Esophagus squamous epithelium (tissue), 5 donors: ENCODE results near the gene ALDH8A1. TPM values are rescaled to one million over a fixed set of nuclear protein-coding genes. Genes with fewer than 3 reads are reported as not detected.

ENCODE experiments used
- DNase-seq: peaks from one replicate; lab custom pipeline; 2025; lab: John Stamatoyannopoulos, UW
- H3K27ac ChIP-seq, 4 donors: fragments of 200-600 bp; sonication (generic); one replicate each; pipeline ENCODE4 v1.5.1; 2016 to 2019; ENCODE audit warnings: mild to moderate bottlenecking in 1 of 4
- H3K27me3 ChIP-seq, 4 donors: fragments of 200-600 bp; sonication (generic); 1 replicate in 3 of 4; 2 replicates in 1 of 4; pipeline versions ENCODE4 v1.5.1 to v1.6.0; 2017 to 2021; ENCODE audit warnings: antibody characterized with exemption in 1 of 4
- H3K36me3 ChIP-seq, 3 donors: fragments of 200-600 bp; sonication (generic); one replicate each; pipeline ENCODE4 v1.5.1; 2016 to 2019
- H3K4me1 ChIP-seq, 3 donors: fragments of 200-600 bp; sonication (generic); one replicate each; pipeline ENCODE4 v1.5.1; 2017 to 2019
- H3K4me3 ChIP-seq, 4 donors: fragments of 200-600 bp; sonication (generic); 1 replicate in 3 of 4; 2 replicates in 1 of 4; pipeline ENCODE4 v1.5.1; 2016 to 2019; ENCODE audit warnings: mild to moderate bottlenecking in 2 of 4, moderate library complexity in 1 of 4
- H3K9me3 ChIP-seq, 3 donors: fragments of 200-600 bp; sonication (generic); one replicate each; pipeline ENCODE4 v1.5.1; 2016 to 2019
- CTCF ChIP-seq, 6 experiments: fragments of 450-650 bp in 4 of 6; fragments of 200-600 bp in 2 of 6; sonication (generic) in 2 of 6; IDR thresholded peaks; one replicate each; pipeline ENCODE4 v1.5.1; 2016 to 2019; ENCODE audit warnings: antibody characterized with exemption in 6 of 6, mild to moderate bottlenecking in 4 of 6, moderate library complexity in 4 of 6
- POLR2A ChIP-seq, 4 donors: fragments of 450-650 bp; IDR thresholded peaks; one replicate each; pipeline ENCODE4 v1.6.1; 2017; ENCODE audit warnings: antibody characterized with exemption in 4 of 4, mild to moderate bottlenecking in 4 of 4, moderate library complexity in 3 of 4
- WGBS, 2 donors: methylation state at CpG; one replicate each; pipeline ENCODE4 v1.1.5; 2018; 5-methylcytosine and 5-hydroxymethylcytosine counted together
- intact Hi-C: fragments of 100-400 bp; cut with DNase I; formaldehyde crosslinking; loops from one replicate; pipeline ENCODE4 v1.15.0; 2022
- total RNA-seq, 4 donors: library from RNA; depleted of rRNA; stranded (reverse); fragments of >200 nt; gene quantifications; one replicate each; pipeline ENCODE4 v1.1.0, GENCODE V29; 2016
- donor health status: DM: yes; HTN: yes; CAD: no.

ALDH8A1 gene
- total RNA-seq, 4 donors from 2014 or later: 0.13 to 0.76 (median 0.62) TPM; not detected in 1

DNA sequence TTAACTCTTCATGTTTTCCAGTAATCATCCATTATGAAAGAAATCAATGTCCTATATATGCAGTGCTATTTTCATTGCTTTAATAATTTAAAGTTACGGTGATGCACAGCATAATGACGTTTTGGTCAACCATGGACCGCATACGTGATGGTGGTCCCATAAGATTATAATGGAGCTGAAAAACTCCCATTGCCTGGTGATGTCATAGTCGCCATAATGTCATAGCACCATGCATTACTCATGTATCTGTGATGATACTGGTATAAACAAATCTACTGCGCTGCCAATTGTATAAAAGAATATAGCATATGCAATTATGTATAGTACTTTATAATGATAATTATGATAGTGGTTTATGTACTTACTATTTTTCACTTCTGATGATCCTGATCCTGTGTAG is 42.3 kb upstream of the ALDH8A1 start:
- Histone ChIP-seq H3K9me3 (no peaks in the 10 kb centered on the region), H3K4me1 (no peaks in the 10 kb centered on the region), H3K4me3 (no peak overlapping the region), H3K27ac (no peak overlapping the region), H3K36me3 (peaks cover 4 to 85% (median 4%) of the 10 kb centered on the region in 3 donors), H3K27me3 (no peaks in the 10 kb centered on the region)
- DNase-seq: no peak
- intact Hi-C loops: no loop called here
- WGBS, 2 donors: 93 to 96% methylated on average over 6 of the region's 6 CpGs
- TF ChIP-seq CTCF (IDR thresholded peaks at IDR 0.05) (no peak), POLR2A (IDR thresholded peaks at IDR 0.05) (no peak)

- 89 to 90% methylated on average over 3 of the region's 3 CpGs for WGBS, 2 donors
- DNase-seq: no peak
- no peaks in the 10 kb centered on the region for H3K4me1 ChIP-seq
- TF ChIP-seq POLR2A (IDR thresholded peaks at IDR 0.05) (no peak), CTCF (IDR thresholded peaks at IDR 0.05) (no peak)
- H3K36me3 ChIP-seq: peaks cover 4 to 79% (median 4%) of the 10 kb centered on the region in 3 donors
- H3K27ac ChIP-seq: no peak overlapping the region
- intact Hi-C loops: no loop called here
- no peaks in the 10 kb centered on the region for H3K9me3 ChIP-seq
- no peaks in the 10 kb centered on the region for H3K27me3 ChIP-seq
- no peak overlapping the region for H3K4me3 ChIP-seq
Measured at GRCh38 chr6:134990262-134990661, 40.4 kb upstream of the ALDH8A1 start.

DNA sequence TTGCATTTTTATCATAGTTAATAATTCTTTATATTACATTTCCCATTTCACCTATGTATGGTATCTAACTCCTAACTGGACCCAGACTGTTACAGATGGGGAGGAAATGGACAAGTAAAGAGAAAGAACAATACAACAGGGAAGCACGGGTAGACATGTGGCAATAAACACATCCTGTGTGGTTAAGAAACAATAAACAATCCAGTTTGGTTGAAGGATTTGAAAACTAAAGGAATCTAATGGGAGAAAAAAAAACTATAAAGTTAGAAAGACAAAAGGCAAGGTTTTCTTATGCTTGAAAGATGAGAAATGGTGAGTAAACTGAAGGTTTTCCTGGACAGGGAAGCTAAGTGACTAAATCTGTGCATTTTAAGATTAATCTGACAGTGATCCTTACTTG is 34.9 kb upstream of the ALDH8A1 start:
- Histone ChIP-seq H3K27ac (no peak overlapping the region), H3K9me3 (no peaks in the 10 kb centered on the region), H3K4me1 (no peaks in the 10 kb centered on the region), H3K27me3 (no peaks in the 10 kb centered on the region), H3K4me3 (no peak overlapping the region), H3K36me3 (peaks cover 0 to 72% (median 8%) of the 10 kb centered on the region in 3 donors)
- no peak for DNase-seq
- TF ChIP-seq POLR2A (IDR thresholded peaks at IDR 0.05) (no peak), CTCF (IDR thresholded peaks at IDR 0.05) (no peak)
- intact Hi-C loops: no loop called here
- WGBS, 2 donors: 14 to 24% methylated on average over 1 of the region's 1 CpG

DNA sequence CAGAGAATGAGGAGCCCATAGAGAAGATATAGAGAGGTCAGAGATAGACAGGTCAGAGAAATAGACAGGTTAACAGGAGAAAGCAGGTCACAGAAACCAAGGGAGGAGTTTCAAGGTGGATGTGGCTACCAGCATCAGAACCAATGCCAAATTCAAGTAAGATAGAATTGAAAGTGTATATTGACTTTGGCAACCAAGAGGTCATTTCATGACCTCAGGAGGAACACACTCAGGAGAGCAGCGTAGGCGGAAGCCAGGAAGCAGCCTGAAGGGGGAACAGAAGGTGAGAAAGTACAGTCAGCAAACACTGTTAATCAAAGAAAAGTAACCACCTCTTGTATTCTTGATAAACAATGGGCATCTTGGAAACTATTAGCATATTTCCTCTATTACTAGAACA is 33.9 kb upstream of the ALDH8A1 start:
- H3K27me3 ChIP-seq: no peaks in the 10 kb centered on the region
- peaks cover 0 to 72% (median 7%) of the 10 kb centered on the region in 3 donors for H3K36me3 ChIP-seq
- TF ChIP-seq POLR2A (IDR thresholded peaks at IDR 0.05): no peak
- TF ChIP-seq CTCF (IDR thresholded peaks at IDR 0.05): no peak
- WGBS, 2 donors: 82 to 83% methylated on average over 2 of the region's 2 CpGs
- DNase-seq: no peak
- H3K27ac ChIP-seq: no peak overlapping the region
- no peak overlapping the region for H3K4me3 ChIP-seq
- H3K4me1 ChIP-seq: no peaks in the 10 kb centered on the region
- H3K9me3 ChIP-seq: no peaks in the 10 kb centered on the region
- intact Hi-C loops: no loop called here

DNA sequence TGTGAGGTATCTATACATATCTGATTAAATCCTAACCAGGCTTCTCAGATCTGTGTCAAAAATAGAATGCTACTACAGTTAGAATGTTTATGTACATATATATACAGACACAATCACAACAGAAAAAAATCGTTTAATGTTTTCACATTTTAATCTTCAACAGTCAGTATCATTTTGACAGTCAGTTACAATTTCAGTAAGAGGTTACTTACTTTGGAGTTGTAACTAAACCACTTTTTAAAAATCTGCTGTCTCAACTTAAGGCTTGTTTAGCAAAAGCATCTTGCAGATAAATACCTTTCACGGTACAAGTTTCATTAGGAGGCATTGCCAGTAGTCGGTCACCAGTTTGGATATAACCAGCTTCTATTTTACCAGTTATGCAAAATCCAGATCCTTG is 32.3 kb upstream of the ALDH8A1 start:
- H3K36me3 ChIP-seq: peaks cover 0 to 83% (median 7%) of the 10 kb centered on the region in 3 donors

More for the DNA sequence above, 32.3 kb upstream of the ALDH8A1 start:
- Histone ChIP-seq H3K27ac (no peak overlapping the region), H3K27me3 (no peaks in the 10 kb centered on the region), H3K4me1 (no peaks in the 10 kb centered on the region), H3K4me3 (no peak overlapping the region), H3K9me3 (no peaks in the 10 kb centered on the region)
- intact Hi-C loops: no loop called here
- WGBS, 2 donors: 75 to 88% methylated on average over 3 of the region's 3 CpGs
- no peak for DNase-seq
- TF ChIP-seq POLR2A (IDR thresholded peaks at IDR 0.05) (no peak), CTCF (IDR thresholded peaks at IDR 0.05) (no peak)
